Glutamatergic neuron (in vitro differentiated cells): ENCODE measurements around the gene S1PR4. TPM values are rescaled to one million over a fixed set of nuclear protein-coding genes. Genes with fewer than 3 reads are reported as not detected.

Source experiments
- DNase-seq: peaks from one replicate; pipeline ENCODE4 v3.0.0; 2022
- H3K27ac Mint-ChIP-seq: one replicate; pipeline ENCODE4 v1.8.0; 2020; ENCODE audit warnings: mild to moderate bottlenecking, mixed read lengths, inconsistent platforms; ENCODE audit not compliant: unreplicated experiment
- H3K27me3 Mint-ChIP-seq: one replicate; pipeline ENCODE4 v1.8.0; 2020; ENCODE audit warnings: mild to moderate bottlenecking, moderate library complexity, mixed read lengths, inconsistent platforms; ENCODE audit not compliant: unreplicated experiment
- H3K36me3 Mint-ChIP-seq: one replicate; pipeline ENCODE4 v1.8.0; 2020; ENCODE audit warnings: mild to moderate bottlenecking, mixed read lengths, inconsistent platforms; ENCODE audit not compliant: unreplicated experiment
- H3K4me1 Mint-ChIP-seq: one replicate; pipeline ENCODE4 v1.8.0; 2020; ENCODE audit warnings: mild to moderate bottlenecking, low read depth, mixed read lengths, inconsistent platforms; ENCODE audit not compliant: unreplicated experiment
- H3K4me3 Mint-ChIP-seq: one replicate; pipeline ENCODE4 v1.8.0; 2020; ENCODE audit warnings: mild to moderate bottlenecking, mixed read lengths, inconsistent platforms; ENCODE audit not compliant: unreplicated experiment
- H3K9me3 Mint-ChIP-seq: one replicate; pipeline ENCODE4 v1.8.0; 2020; ENCODE audit warnings: mild to moderate bottlenecking, moderate library complexity, mixed read lengths, inconsistent platforms; ENCODE audit not compliant: unreplicated experiment
- long read RNA-seq: library from polyadenylated mRNA; unstranded; transcript quantifications from one replicate; pipeline ENCODE4 v2.0.0, GENCODE V29; 2020; ENCODE audit not compliant: unreplicated experiment
- total RNA-seq: library from RNA; stranded (reverse); fragmentation: NEBNext Ultra II Directional; extraction: Animal tissue kit (Norgen Biotek cat#: 25700); gene quantifications from one replicate; pipeline ENCODE4 v1.2.1, GENCODE V29; 2021; ENCODE audit not compliant: unreplicated experiment
- TF ChIP-seq, protein P1 (sequence below): fragments of 200-600 bp; sonication (generic); IDR thresholded peaks from one replicate; pipeline ENCODE4 v1.5.0; 2021; ENCODE audit not compliant: partially characterized antibody, unreplicated experiment

The S1PR4 gene
- total RNA-seq = not detected
- long read RNA-seq = 0 reads

DNA sequence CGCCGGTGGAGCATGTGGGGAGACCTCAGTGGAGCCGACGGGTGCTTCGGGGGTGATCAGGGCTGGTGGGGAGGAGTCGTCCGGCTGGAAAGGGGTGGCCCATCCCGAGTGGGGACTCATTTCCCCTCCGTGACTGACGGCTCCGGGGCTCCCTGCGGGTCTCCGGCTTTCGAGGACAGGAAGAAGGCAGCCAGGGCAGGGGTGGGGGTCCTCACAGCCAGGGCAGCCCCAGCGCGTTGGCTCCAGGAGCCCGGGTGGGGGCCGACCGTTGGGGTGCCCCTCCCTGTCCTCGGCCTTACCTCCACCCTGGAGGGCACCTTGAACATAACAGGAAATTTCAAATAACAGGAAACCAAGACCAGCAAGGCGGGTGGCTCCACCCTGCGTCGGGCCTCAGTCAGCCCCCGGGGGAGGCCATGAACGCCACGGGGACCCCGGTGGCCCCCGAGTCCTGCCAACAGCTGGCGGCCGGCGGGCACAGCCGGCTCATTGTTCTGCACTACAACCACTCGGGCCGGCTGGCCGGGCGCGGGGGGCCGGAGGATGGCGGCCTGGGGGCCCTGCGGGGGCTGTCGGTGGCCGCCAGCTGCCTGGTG is at the start of gene S1PR4:
Gene S1PR4 (plus strand): TSS at position 393 of the 596 bp plus-strand sequence. CDS start 24 bp downstream, at position 417.
- Mint-ChIP-seq H3K27ac (no peak within 1 kb of the TSS), H3K4me1 (peaks cover 1% of the 10 kb centered on the region), H3K27me3 (peaks cover 2% of the 10 kb centered on the region), H3K9me3 (peaks cover 2% of the 10 kb centered on the region), H3K36me3 (no peaks in the 10 kb centered on the region), H3K4me3 (no peak within 1 kb of the TSS)
- TF ChIP-seq, protein P1, sequence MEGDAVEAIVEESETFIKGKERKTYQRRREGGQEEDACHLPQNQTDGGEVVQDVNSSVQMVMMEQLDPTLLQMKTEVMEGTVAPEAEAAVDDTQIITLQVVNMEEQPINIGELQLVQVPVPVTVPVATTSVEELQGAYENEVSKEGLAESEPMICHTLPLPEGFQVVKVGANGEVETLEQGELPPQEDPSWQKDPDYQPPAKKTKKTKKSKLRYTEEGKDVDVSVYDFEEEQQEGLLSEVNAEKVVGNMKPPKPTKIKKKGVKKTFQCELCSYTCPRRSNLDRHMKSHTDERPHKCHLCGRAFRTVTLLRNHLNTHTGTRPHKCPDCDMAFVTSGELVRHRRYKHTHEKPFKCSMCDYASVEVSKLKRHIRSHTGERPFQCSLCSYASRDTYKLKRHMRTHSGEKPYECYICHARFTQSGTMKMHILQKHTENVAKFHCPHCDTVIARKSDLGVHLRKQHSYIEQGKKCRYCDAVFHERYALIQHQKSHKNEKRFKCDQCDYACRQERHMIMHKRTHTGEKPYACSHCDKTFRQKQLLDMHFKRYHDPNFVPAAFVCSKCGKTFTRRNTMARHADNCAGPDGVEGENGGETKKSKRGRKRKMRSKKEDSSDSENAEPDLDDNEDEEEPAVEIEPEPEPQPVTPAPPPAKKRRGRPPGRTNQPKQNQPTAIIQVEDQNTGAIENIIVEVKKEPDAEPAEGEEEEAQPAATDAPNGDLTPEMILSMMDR = no peak
- DNase-seq = no peak

- no peak overlapping the region for H3K27ac Mint-ChIP-seq
Measured at GRCh38 chr19:3129112-3129511, 49.5 kb upstream of the S1PR4 start.

DNA sequence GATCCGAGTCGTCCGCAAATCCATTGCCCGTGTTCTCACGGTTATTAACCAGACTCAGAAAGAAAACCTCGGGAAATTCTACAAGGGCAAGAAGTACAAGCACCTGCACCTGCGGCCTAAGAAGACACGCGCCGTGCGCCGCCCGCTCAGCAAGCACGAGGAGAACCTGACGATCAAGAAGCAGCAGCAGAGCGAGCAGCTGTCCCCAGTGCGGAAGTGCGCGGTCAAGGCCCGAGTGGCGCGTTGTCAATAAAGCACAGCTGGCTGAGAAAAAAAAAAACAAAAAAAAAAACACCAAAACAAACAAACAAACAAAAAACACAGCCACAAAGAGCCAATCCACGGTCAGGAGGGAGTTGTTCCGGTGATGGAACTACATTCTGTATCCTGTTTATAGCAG is 47.4 kb upstream of the S1PR4 start:
- no peaks in the 10 kb centered on the region for H3K36me3 Mint-ChIP-seq
- TF ChIP-seq, protein P1 = no peak
- peaks cover 10% of the 10 kb centered on the region for H3K4me1 Mint-ChIP-seq

More at GRCh38 chr19:3129112-3129511, 49.5 kb upstream of the S1PR4 start:
- Mint-ChIP-seq H3K27me3 (peaks cover 9% of the 10 kb centered on the region), H3K4me1 (peaks cover 10% of the 10 kb centered on the region), H3K4me3 (no peak overlapping the region), H3K9me3 (peaks cover 6% of the 10 kb centered on the region), H3K36me3 (no peaks in the 10 kb centered on the region)
- TF ChIP-seq, protein P1 = no peak
- no peak for DNase-seq

GRCh38 chr19:3132971-3133792 is 45.4 kb upstream of the S1PR4 start:
- TF ChIP-seq, protein P1 = no peak
- peaks cover 4% of the 10 kb centered on the region for H3K27me3 Mint-ChIP-seq
- H3K9me3 Mint-ChIP-seq = peaks cover 5% of the 10 kb centered on the region
- H3K4me3 Mint-ChIP-seq = peak overlapping the region; percentile 25
- DNase-seq = no peak
- peak overlapping the region; percentile 85 for H3K27ac Mint-ChIP-seq
- H3K4me1 Mint-ChIP-seq = peaks cover 10% of the 10 kb centered on the region
- H3K36me3 Mint-ChIP-seq = no peaks in the 10 kb centered on the region

More for the DNA sequence above, 47.4 kb upstream of the S1PR4 start:
- no peak overlapping the region for H3K4me3 Mint-ChIP-seq
- H3K27ac Mint-ChIP-seq = peak overlapping the region; percentile 38
- DNase-seq = no peak
- H3K27me3 Mint-ChIP-seq = peaks cover 4% of the 10 kb centered on the region
- peaks cover 5% of the 10 kb centered on the region for H3K9me3 Mint-ChIP-seq

- H3K4me1 Mint-ChIP-seq = peaks cover 10% of the 10 kb centered on the region
- no peak overlapping the region for H3K4me3 Mint-ChIP-seq
- peaks cover 5% of the 10 kb centered on the region for H3K9me3 Mint-ChIP-seq
- DNase-seq = no peak
- H3K36me3 Mint-ChIP-seq = no peaks in the 10 kb centered on the region
- TF ChIP-seq, protein P1 = no peak
- peaks cover 4% of the 10 kb centered on the region for H3K27me3 Mint-ChIP-seq
- peak overlapping the region; percentile 85 for H3K27ac Mint-ChIP-seq
Measured at GRCh38 chr19:3133793-3134116, 44.8 kb upstream of the S1PR4 start.
